Tibial nerve (tissue), 4 donors: ENCODE data around the gene MAML3.

Source experiments
- EP300 ChIP-seq, 2 donors: sonication (generic); formaldehyde crosslinking; IDR thresholded peaks; one replicate each; pipeline ENCODE4 v1.6.1; 2017; ENCODE audit warnings: antibody characterized with exemption in 2 of 2, mild to moderate bottlenecking in 1 of 2
- POLR2A ChIP-seq, 2 donors: fragments of 450-650 bp; IDR thresholded peaks; one replicate each; pipeline ENCODE4 v1.6.1; 2017; ENCODE audit warnings: antibody characterized with exemption in 2 of 2, mild to moderate bottlenecking in 2 of 2, moderate library complexity in 2 of 2
- TF ChIP-seq, protein P1 (sequence below), 5 experiments: fragments of 200-600 bp in 3 of 5; fragments of 450-650 bp in 2 of 5; sonication (generic) in 3 of 5; IDR thresholded peaks; one replicate each; pipeline ENCODE4 v1.5.1; 2016 to 2019; ENCODE audit warnings: antibody characterized with exemption in 5 of 5, mild to moderate bottlenecking in 3 of 5, moderate library complexity in 2 of 5

DNA sequence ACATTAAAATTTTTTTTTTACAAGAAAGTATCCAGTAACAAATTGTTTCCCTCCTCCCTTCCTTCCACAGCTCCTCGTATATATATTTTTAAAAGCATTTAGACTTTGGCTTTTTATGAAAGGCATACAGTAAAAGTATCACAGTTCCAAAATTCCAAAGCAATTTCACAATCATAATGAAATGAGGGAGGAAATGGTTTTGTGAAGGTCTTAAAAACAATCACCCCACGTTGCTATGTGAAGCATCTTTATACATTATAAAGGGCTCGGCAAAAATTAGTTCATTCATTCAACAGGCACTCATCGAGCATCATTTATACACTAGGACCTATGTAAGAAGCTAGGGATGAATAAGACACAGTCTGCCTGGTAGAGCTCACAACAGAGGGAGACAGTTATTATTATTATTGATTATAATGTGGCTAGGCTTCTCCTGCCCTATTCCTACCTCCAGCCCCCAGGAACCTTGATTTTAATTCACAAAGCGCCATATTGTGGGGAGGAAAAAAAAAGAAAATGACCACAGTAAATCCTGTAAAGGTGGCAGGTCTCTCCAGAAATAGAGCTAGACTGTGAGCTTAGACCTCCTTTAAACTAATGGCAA is 239.9 kb downstream of the MAML3 start:
- TF ChIP-seq, protein P1, sequence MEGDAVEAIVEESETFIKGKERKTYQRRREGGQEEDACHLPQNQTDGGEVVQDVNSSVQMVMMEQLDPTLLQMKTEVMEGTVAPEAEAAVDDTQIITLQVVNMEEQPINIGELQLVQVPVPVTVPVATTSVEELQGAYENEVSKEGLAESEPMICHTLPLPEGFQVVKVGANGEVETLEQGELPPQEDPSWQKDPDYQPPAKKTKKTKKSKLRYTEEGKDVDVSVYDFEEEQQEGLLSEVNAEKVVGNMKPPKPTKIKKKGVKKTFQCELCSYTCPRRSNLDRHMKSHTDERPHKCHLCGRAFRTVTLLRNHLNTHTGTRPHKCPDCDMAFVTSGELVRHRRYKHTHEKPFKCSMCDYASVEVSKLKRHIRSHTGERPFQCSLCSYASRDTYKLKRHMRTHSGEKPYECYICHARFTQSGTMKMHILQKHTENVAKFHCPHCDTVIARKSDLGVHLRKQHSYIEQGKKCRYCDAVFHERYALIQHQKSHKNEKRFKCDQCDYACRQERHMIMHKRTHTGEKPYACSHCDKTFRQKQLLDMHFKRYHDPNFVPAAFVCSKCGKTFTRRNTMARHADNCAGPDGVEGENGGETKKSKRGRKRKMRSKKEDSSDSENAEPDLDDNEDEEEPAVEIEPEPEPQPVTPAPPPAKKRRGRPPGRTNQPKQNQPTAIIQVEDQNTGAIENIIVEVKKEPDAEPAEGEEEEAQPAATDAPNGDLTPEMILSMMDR (IDR thresholded peaks at IDR 0.05): no peak
- TF ChIP-seq EP300 (IDR thresholded peaks at IDR 0.05) (no peak), POLR2A (IDR thresholded peaks at IDR 0.05) (no peak)
